ENCODE results near the gene PINLYP.

PINLYP gene

DNA sequence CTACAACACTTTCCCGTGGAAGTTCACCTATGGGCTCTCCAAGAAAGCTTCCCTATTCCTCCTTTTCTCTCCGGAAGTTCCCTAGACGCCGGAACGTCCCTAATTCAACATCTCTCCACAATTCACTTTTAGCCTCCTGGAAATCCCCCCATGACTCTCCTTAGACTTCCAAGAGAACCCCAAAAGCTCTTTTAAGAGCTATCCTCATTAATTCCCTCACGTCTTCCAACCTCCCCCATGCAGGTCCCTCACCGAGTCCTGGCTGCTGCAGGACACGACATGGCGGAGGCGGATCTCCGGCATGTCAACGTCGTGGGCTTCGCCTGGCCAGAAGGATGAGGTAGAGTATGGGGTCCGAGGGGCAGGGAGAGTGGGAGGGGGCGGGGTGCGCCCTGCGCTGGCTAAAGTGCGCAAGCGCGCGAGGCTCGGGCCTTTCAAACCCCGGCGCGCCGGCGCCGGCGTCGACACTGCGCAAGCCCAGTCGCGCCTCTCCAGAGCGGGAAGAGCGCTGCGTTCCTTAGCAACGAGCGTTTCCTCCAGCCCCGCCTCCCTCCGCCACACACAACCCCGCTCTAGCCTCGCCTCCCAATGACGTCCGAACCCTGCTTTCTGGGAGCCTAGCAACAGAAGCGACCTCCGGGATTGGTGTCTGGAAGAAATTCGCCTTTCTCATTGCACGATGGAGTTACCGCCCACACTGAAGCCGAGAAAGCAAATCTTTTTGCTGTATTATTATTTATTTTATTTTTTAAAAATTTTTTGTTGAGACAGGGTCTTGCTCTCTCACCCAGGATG lies at the start of gene PINLYP, which contains the start of gene XRCC1:
Gene PINLYP, plus strand, starts transcription at position 646 of the 795 bp plus-strand sequence. CDS start 1,391 bp downstream, outside the sequence.
Gene XRCC1, minus strand, starts transcription at position 372 of the 795 bp plus-strand sequence. Its CDS starts 69 bp downstream, at position 303.
- DNase-seq (ENCODE audit: low read depth in 2 of 2, low spot score in 1 of 2): peak; percentile 80 to 92

GRCh38 chr19:43525836-43526771 lies 49.5 kb upstream of the PINLYP start:
- DNase-seq (ENCODE audit: low read depth in 2 of 2, low spot score in 1 of 2): no peak

- peak; percentile 41 to 53 for DNase-seq (ENCODE audit: low read depth in 2 of 2, low spot score in 1 of 2)
Observed at GRCh38 chr19:43526884-43527859, 48.4 kb upstream of the PINLYP start, which contains the start of gene ETHE1. Gene ETHE1 (minus strand): TSS chr19:43527201. CDS start chr19:43527177, 24 bp downstream.

DNA sequence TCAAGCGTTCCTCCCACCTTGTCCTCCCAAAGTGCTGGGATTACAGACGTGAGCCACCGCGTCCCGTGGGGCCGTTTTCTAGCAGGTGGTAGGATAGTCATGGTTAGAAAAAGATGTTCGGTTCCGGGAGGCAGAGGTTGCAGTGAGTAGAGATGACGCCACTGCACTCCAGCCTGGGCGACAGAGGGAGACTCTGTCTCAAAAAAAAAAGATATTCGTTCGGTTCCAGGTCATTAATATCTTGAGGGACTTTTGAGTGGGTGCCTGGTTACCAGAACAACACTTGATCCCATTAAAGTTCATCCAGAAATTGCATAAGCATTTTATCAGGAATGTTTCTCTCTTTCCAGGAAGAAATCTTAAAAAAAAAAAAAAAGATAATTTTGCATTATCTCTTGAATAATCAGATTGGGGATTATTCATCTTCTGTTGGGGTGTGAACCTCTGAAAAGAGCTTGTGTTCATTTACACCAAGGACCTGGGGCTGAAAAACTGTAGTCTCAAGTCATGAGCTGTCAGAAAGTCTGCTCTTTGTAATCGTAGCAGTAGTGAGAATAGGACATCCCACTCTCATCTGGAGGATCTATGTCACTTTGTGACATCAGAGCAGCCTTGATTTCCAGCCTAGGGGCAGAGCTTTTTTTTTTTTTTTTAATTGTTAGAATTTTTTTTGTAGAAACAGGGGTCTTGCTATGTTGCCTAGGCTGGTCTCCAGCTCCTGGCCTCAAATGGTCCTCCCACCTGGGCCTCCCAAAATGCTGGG lies 47.6 kb upstream of the PINLYP start:
- no peak for DNase-seq (ENCODE audit: low read depth in 2 of 2, low spot score in 1 of 2)

DNA sequence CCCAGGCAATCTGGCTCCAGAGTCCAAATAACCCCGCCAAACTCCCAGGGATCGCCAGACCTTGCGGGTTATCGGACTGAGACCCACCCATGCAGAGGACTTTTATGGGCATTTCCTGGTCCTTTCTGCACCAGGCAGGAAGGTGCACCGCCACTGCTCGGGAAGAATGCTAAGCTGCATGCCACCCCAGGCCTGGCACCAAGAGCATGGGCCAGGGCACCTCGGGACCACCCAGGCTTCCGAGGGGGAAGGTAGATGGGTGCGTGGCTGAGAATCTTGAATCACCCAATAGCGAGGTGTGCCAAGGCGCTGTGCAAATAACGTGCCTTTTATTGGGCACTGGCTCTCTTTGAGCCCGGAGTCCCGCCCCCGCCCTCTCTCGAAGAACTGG lies 43.0 kb upstream of the PINLYP start:
- DNase-seq (ENCODE audit: low read depth in 2 of 2, low spot score in 1 of 2): no peak

DNA sequence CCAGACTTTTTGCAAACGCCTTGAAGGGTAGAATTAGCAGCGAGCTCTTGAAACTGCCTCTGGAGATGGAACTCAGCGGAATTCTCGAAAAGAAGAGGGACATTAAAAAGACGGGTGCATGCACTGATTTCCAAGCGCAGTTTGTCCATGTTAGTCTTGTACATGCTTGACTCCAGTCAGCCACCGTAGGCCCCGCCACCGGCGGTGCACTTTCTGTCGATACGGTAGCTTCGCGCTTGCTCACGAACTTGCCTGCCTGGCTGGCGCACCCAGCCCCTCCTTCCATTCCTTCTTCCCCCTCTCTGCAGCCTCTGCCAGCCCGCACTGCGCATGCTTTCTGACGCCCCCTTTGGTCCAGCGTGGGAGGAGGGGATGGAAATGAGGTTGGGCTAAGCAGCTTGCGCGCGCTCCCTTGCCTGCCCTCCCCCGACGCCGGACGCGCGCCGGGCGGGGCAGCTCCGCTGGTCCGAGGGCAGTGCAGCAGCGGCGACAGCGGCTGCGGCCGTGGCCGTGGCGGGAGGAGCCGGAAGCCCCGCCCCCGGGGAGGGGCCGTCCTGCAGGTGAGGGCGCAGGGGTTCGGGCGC lies 42.5 kb upstream of the PINLYP start, which contains the start of gene ZNF575:
Gene ZNF575, plus strand, starts transcription at position 227 of the 584 bp plus-strand sequence. CDS start 1,235 bp downstream, outside the sequence.
- DNase-seq (ENCODE audit: low read depth in 2 of 2, low spot score in 1 of 2): peak; percentile 62 to 76

DNA sequence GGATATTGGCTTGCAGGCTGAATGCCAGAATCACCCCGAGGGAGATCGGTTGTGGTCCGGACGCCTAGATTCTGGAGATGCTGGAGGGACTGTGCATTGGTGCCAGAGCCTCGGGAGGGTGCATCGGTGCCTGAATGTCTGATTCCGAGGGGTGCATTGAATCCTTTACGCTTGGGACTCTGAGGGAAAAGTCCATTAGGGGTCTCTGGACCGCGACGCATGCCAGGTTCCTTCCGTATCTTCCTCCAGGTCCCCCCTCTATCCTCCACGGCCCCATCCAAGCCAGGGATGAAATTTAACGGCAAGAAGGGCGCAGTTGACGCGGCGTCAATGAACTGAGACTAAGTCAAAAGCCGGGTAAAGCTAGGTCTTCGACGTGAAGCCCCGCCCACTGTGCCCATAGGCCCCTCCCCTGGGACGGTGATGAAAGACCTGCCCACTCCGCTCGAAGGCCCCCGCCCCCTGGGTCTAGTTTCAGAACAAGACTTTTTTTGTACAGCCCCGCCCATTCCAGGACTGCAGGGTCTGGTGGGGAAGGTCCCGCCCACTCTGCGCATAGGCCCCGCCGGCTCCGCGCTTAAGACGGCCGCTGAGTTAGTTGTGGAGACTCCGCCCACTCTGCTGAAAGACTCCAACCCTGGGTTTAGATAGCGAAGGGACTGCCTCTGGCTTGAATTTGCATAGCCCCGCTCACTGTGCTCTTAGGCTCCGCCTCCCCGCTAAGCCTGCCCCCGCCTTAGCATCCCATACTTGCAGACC lies 41.9 kb upstream of the PINLYP start:
- peak; percentile 82 to 88 for DNase-seq (ENCODE audit: low read depth in 2 of 2, low spot score in 1 of 2)

DNA sequence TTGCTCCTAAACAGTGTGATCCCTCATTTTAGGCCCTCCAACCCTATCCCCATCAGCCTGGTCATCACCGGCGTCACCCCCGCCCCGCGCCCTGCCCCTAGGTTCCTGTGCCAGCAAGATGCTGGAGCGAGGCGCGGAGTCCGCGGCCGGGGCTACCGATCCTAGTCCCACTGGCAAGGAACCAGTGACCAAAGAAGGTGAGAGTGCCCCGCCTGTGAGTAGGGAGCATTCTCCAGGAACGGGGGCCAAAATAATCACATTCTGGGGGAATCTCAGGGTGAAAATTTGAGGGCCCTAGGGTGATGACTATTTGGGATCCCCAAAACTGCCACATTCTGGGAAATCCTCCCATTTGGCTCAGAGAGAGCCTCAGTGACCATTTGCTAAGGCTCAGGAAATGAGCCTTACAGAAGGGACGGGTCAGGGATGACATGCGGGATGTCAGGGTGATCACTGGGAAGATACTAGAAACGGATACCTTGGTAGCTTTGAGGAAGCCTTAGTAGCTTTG lies 41.2 kb upstream of the PINLYP start:
- DNase-seq (ENCODE audit: low read depth in 2 of 2, low spot score in 1 of 2): no peak

GRCh38 chr19:43534816-43535761 lies 40.5 kb upstream of the PINLYP start:
- no peak for DNase-seq (ENCODE audit: low read depth in 2 of 2, low spot score in 1 of 2)

DNA sequence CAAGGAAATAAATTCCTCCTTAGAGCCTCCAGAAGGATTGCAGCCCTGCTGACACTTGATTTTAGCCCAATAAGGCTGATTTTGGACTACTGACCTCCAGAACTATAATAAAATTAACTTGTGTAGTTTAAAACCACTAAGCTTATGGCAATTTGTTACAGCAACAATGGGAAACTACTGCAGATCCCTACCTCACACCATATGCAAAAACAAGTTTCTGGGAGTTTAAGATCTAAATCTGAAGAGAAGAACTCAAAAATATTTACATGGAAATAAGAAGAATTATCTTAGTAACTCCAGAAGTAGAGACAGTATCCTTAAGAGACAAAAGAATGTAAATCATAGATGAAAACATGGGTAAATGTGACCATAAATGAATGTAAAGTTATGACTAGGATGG lies 36.7 kb upstream of the PINLYP start:
- no peak for DNase-seq (ENCODE audit: low read depth in 2 of 2, low spot score in 1 of 2)

- no peak for DNase-seq (ENCODE audit: low read depth in 2 of 2, low spot score in 1 of 2)
Observed at GRCh38 chr19:43540381-43540780, 35.2 kb upstream of the PINLYP start.

DNA sequence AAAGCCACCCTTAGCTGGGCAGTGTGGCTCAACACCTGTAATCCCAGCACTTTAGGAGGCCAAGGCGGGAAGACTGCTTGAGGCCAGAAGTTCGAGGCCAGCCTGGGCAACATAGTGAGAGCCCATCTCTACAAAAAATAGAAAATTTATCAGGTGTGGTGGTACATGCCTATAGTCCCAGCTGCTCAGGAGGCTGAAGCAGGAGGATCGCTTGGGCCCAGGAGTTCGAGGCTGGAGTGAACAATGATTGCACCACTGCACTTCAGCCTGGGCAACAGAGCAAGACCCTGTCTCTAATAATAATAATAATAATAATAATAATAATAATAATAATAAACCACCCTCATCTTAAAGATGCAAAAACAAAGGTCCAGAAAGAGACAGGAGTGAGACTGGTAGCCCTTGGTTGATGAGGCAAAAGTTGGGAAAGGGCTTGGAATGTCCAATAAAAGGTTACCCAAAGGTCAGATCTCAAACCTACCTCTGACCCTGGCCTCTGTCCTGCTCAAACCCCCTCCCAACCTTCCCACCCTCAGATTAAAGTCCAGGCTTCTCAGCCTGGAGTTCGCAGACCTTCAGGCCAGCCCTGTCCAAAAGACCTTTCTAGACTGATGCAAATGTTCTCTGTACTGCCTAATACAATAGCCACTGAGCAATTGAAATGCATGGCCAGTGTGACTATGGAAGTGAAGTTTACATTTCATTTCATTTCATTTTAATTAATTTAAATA lies 33.5 kb upstream of the PINLYP start:
- no peak for DNase-seq (ENCODE audit: low read depth in 2 of 2, low spot score in 1 of 2)

GRCh38 chr19:43544077-43544476 lies 31.5 kb upstream of the PINLYP start:
- no peak for DNase-seq (ENCODE audit: low read depth in 2 of 2, low spot score in 1 of 2)

GRCh38 chr19:43545276-43545675 lies 30.3 kb upstream of the PINLYP start:
- DNase-seq (ENCODE audit: low read depth in 2 of 2, low spot score in 1 of 2): no peak

- DNase-seq (ENCODE audit: low read depth in 2 of 2, low spot score in 1 of 2): no peak
Observed at GRCh38 chr19:43545981-43546380, 29.6 kb upstream of the PINLYP start.

GRCh38 chr19:43546581-43546980 lies 29.0 kb upstream of the PINLYP start:
- DNase-seq (ENCODE audit: low read depth in 2 of 2, low spot score in 1 of 2): no peak
